Measurements from ENCODE around the gene S1PR4. TPM values are rescaled to one million over a fixed set of nuclear protein-coding genes. Genes with fewer than 3 reads are reported as not detected.

Gene S1PR4
- total RNA-seq, 1 donor from 2014 or later: not detected

GRCh38 chr19:3196933-3197205 is 18.3 kb downstream of the S1PR4 start:
- no peaks in the 10 kb centered on the region for H3K36me3 ChIP-seq (ENCODE audit: insufficient read depth, low read length)
- Mint-ChIP-seq H3K4me3 (ENCODE audit: unreplicated experiment) (no peak overlapping the region), H3K27me3 (ENCODE audit: low read depth, unreplicated experiment) (no peaks in the 10 kb centered on the region), H3K9me3 (ENCODE audit: unreplicated experiment) (no peaks in the 10 kb centered on the region), H3K36me3 (ENCODE audit: low read depth, unreplicated experiment) (peaks cover 5% of the 10 kb centered on the region), H3K27ac (ENCODE audit: unreplicated experiment) (no peak overlapping the region), H3K4me1 (ENCODE audit: low read depth, unreplicated experiment) (no peaks in the 10 kb centered on the region)
- peaks cover 18% of the 10 kb centered on the region for H3K79me2 ChIP-seq (ENCODE audit: insufficient read depth, low read length)
- TF ChIP-seq EZH2 (IDR thresholded peaks at IDR 0.05; ENCODE audit: insufficient read depth, low read length) (no peak), CTCF (IDR thresholded peaks at IDR 0.05; ENCODE audit: insufficient read depth, low read depth, low read length) (no peak)
- no peak overlapping the region for H3K4me2 ChIP-seq (ENCODE audit: low read length)
- DNase-seq (ENCODE audit: low read depth) (no peak), FAIRE-seq (no peak)
- H3K27me3 ChIP-seq (ENCODE audit: insufficient read depth, low read length): no peaks in the 10 kb centered on the region
- H3K27ac ChIP-seq (ENCODE audit: low read depth, low read length): no peak overlapping the region
- H3K4me1 ChIP-seq (ENCODE audit: insufficient read depth, low read length): no peaks in the 10 kb centered on the region
- H3K9me3 ChIP-seq (ENCODE audit: insufficient read depth, low read depth, low read length): no peaks in the 10 kb centered on the region
- no peak overlapping the region for H3K4me3 ChIP-seq (ENCODE audit: insufficient read depth, low read depth, low read length)
- H3K9ac ChIP-seq (ENCODE audit: low read length): no peak overlapping the region
- H2AFZ ChIP-seq (ENCODE audit: low read depth, low read length): no peak overlapping the region
- peaks cover 19% of the 10 kb centered on the region for H4K20me1 ChIP-seq (ENCODE audit: insufficient read depth, low read length)

- H3K9me3 Mint-ChIP-seq (ENCODE audit: unreplicated experiment): no peaks in the 10 kb centered on the region
- peaks cover 7% of the 10 kb centered on the region for H3K36me3 Mint-ChIP-seq (ENCODE audit: low read depth, unreplicated experiment)
- no peak overlapping the region for H2AFZ ChIP-seq (ENCODE audit: low read depth, low read length)
Measured at GRCh38 chr19:3198901-3199700, 20.5 kb downstream of the S1PR4 start.

More at GRCh38 chr19:3198901-3199700, 20.5 kb downstream of the S1PR4 start:
- Mint-ChIP-seq H3K27ac (ENCODE audit: unreplicated experiment) (no peak overlapping the region), H3K27me3 (ENCODE audit: low read depth, unreplicated experiment) (no peaks in the 10 kb centered on the region), H3K4me3 (ENCODE audit: unreplicated experiment) (no peak overlapping the region), H3K4me1 (ENCODE audit: low read depth, unreplicated experiment) (no peaks in the 10 kb centered on the region)
- DNase-seq (ENCODE audit: low read depth) (no peak), FAIRE-seq (no peak)
- Histone ChIP-seq H3K27ac (ENCODE audit: low read depth, low read length) (no peak overlapping the region), H3K4me3 (ENCODE audit: insufficient read depth, low read depth, low read length) (no peak overlapping the region), H3K4me2 (ENCODE audit: low read length) (no peak overlapping the region), H3K9me3 (ENCODE audit: insufficient read depth, low read depth, low read length) (no peaks in the 10 kb centered on the region), H3K27me3 (ENCODE audit: insufficient read depth, low read length) (no peaks in the 10 kb centered on the region), H3K79me2 (ENCODE audit: insufficient read depth, low read length) (no peaks in the 10 kb centered on the region), H3K36me3 (ENCODE audit: insufficient read depth, low read length) (no peaks in the 10 kb centered on the region), H3K9ac (ENCODE audit: low read length) (no peak overlapping the region), H4K20me1 (ENCODE audit: insufficient read depth, low read length) (peaks cover 9% of the 10 kb centered on the region), H3K4me1 (ENCODE audit: insufficient read depth, low read length) (no peaks in the 10 kb centered on the region)
- no peak for TF ChIP-seq CTCF (IDR thresholded peaks at IDR 0.05; ENCODE audit: insufficient read depth, low read depth, low read length)
- no peak for TF ChIP-seq EZH2 (IDR thresholded peaks at IDR 0.05; ENCODE audit: insufficient read depth, low read length)

Data from astrocyte (in vitro differentiated cells and primary cell).